IMR-90 (cell line): Measurements from ENCODE around the gene GSTM1. TPM values are rescaled to one million over a fixed set of nuclear protein-coding genes. Genes with fewer than 3 reads are reported as not detected.

Source experiments
- ATAC-seq: fragments of 200-7000 bp; cut with Tn5 transposase; 2 replicates; pipeline ENCODE4 v1.9.1; 2020; ENCODE audit warnings: low read depth, mild to moderate bottlenecking, moderate library complexity
- BruUV-seq: library from RNA; stranded (reverse); fragments of 400-500 nt; replicated peaks from 2 replicates; lab custom pipeline; 2021; lab: Mats Ljungman, UMichigan
- CTCF ChIA-PET: fragments of 300-600 bp; formaldehyde crosslinking; extraction: SDS; loops from one replicate; lab custom pipeline; 2021; ENCODE audit warnings: antibody characterized with exemption; lab: Yijun Ruan, JAX
- POLR2A ChIA-PET: fragments of 300-600 bp; sonication (Branson Sonifier 250); formaldehyde crosslinking; loops from one replicate; lab custom pipeline; 2022; ENCODE audit warnings: antibody characterized with exemption; ENCODE audit not compliant: unreplicated experiment; lab: Charles Lee
- DNase-seq: peaks from one replicate; pipeline ENCODE4 v3.0.0; 2013
- H2AFZ ChIP-seq: replicated peaks from 2 replicates; pipeline ENCODE3; 2013; ENCODE audit warnings: low read length, mild to moderate bottlenecking; ENCODE audit not compliant: poor library complexity
- H2AK5ac ChIP-seq: 2 replicates; pipeline ENCODE4 v1.6.1; 2013; ENCODE audit warnings: low read depth, low read length, inconsistent platforms
- H2AK9ac ChIP-seq: replicated peaks from 2 replicates; pipeline ENCODE3; 2013; ENCODE audit warnings: mild to moderate bottlenecking, low read depth, low read length, moderate library complexity; ENCODE audit not compliant: poor library complexity
- H2BK120ac ChIP-seq: 2 replicates; pipeline ENCODE4 v1.6.1; 2013; ENCODE audit warnings: low read depth, low read length, inconsistent platforms
- H2BK15ac ChIP-seq: 3 replicates; pipeline ENCODE4 v1.6.1; 2013; ENCODE audit warnings: low read depth, low read length, inconsistent platforms
- H2BK20ac ChIP-seq: 2 replicates; pipeline ENCODE4 v1.6.1; 2013; ENCODE audit warnings: low read depth, mild to moderate bottlenecking, inconsistent platforms, low read length, moderate library complexity
- H2BK5ac ChIP-seq: 2 replicates; pipeline ENCODE4 v1.6.1; 2013; ENCODE audit warnings: mild to moderate bottlenecking, low read depth, low read length, inconsistent platforms; ENCODE audit not compliant: poor library complexity, severe bottlenecking
- H3K14ac ChIP-seq: replicated peaks from 2 replicates; pipeline ENCODE4 v1.6.1; 2013; ENCODE audit warnings: low read depth, low read length, inconsistent platforms
- H3K18ac ChIP-seq: 2 replicates; pipeline ENCODE4 v1.6.1; 2013; ENCODE audit warnings: low read depth, low read length, control low read depth
- H3K23ac ChIP-seq: 2 replicates; pipeline ENCODE4 v1.6.1; 2013; ENCODE audit warnings: low read depth, low read length, inconsistent platforms
- H3K27ac ChIP-seq: 2 replicates; pipeline ENCODE4 v1.5.1; 2013; ENCODE audit warnings: mild to moderate bottlenecking, control low read depth, low read length; ENCODE audit not compliant: insufficient read depth
- H3K27me3 ChIP-seq: 2 replicates; pipeline ENCODE4 v1.6.1; 2013; ENCODE audit warnings: low read length; ENCODE audit not compliant: control insufficient read depth, insufficient read depth
- H3K36me3 ChIP-seq: 2 replicates; pipeline ENCODE4 v1.6.1; 2013; ENCODE audit warnings: low read length, mixed read lengths; ENCODE audit not compliant: control insufficient read depth, insufficient read depth
- H3K4ac ChIP-seq: 2 replicates; pipeline ENCODE4 v1.6.1; 2013; ENCODE audit warnings: low read depth, low read length, inconsistent platforms
- H3K4me1 ChIP-seq: 2 replicates; pipeline ENCODE4 v1.6.1; 2013; ENCODE audit warnings: low read length, mixed read lengths; ENCODE audit not compliant: control insufficient read depth, insufficient read depth
- H3K4me2 ChIP-seq: 2 replicates; pipeline ENCODE4 v1.6.1; 2013; ENCODE audit warnings: low read depth, mild to moderate bottlenecking, control low read depth, low read length, moderate library complexity
- H3K4me3 ChIP-seq: 2 replicates; pipeline ENCODE4 v1.5.1; 2013; ENCODE audit warnings: low read depth, mild to moderate bottlenecking, control low read depth, low read length, moderate library complexity; ENCODE audit not compliant: insufficient read depth
- H3K56ac ChIP-seq: 2 replicates; pipeline ENCODE4 v1.6.1; 2013; ENCODE audit warnings: low read length, inconsistent platforms; ENCODE audit not compliant: insufficient read depth; ENCODE audit errors: extremely low read depth
- H3K79me1 ChIP-seq, 2 experiments: 2 replicates each; pipeline ENCODE4 v1.6.1; 2013; ENCODE audit warnings: low read length in 2 of 2, inconsistent platforms in 1 of 2, low read depth in 1 of 2
- H3K9ac ChIP-seq: 2 replicates; pipeline ENCODE4 v1.6.1; 2013; ENCODE audit warnings: low read depth, low read length, control low read depth
- H3K9me1 ChIP-seq: 2 replicates; pipeline ENCODE4 v1.6.1; 2013; ENCODE audit warnings: low read length, inconsistent platforms; ENCODE audit not compliant: insufficient read depth
- H3K9me3 ChIP-seq: 2 replicates; pipeline ENCODE4 v1.6.1; 2013; ENCODE audit warnings: low read length; ENCODE audit not compliant: control insufficient read depth, insufficient read depth
- H4K20me1 ChIP-seq: 2 replicates; pipeline ENCODE4 v1.6.1; 2013; ENCODE audit warnings: low read length, inconsistent platforms; ENCODE audit not compliant: insufficient read depth
- H4K5ac ChIP-seq: 2 replicates; pipeline ENCODE4 v1.6.1; 2013; ENCODE audit warnings: mild to moderate bottlenecking, low read depth, low read length, control low read depth
- H4K8ac ChIP-seq, 2 experiments: 2 replicates each; pipeline ENCODE4 v1.6.1; 2013; ENCODE audit warnings: low read depth in 2 of 2, low read length in 2 of 2, control low read depth in 1 of 2, inconsistent platforms in 1 of 2
- H4K91ac ChIP-seq: 2 replicates; pipeline ENCODE4 v1.6.1; 2013; ENCODE audit warnings: low read depth, low read length, inconsistent platforms; ENCODE audit not compliant: insufficient read depth
- CEBPB ChIP-seq: IDR thresholded peaks from 2 replicates; pipeline ENCODE4 v1.6.1; 2012; ENCODE audit warnings: low read depth, low read length, improper control_type of control experiment
- MAZ ChIP-seq: IDR thresholded peaks from 2 replicates; pipeline ENCODE4 v1.6.1; 2012; ENCODE audit warnings: low read depth, mild to moderate bottlenecking, low read length, improper control_type of control experiment, moderate library complexity, borderline replicate concordance
- MXI1 ChIP-seq: IDR thresholded peaks from 2 replicates; pipeline ENCODE4 v1.6.1; 2012; ENCODE audit warnings: low read depth, mild to moderate bottlenecking, low read length, moderate library complexity, borderline replicate concordance
- POLR2A ChIP-seq: IDR thresholded peaks from 2 replicates; pipeline ENCODE4 v1.6.1; 2012; ENCODE audit warnings: mild to moderate bottlenecking, low read depth, low read length
- WGBS, 2 experiments: methylation state at CpG; one replicate each; pipeline versions ENCODE4 v1.1.5 to v1.1.7; 2013; ENCODE audit warnings: missing lambda C conversion rate in 2 of 2; ENCODE audit not compliant: insufficient read length in 1 of 2; ENCODE audit errors: extremely low coverage in 2 of 2; 5-methylcytosine and 5-hydroxymethylcytosine counted together
- dilution Hi-C: fragments of 300-500 bp; cut with HindIII; formaldehyde crosslinking; loops from one replicate; pipeline ENCODE4 v1.14.3; 2018; ENCODE audit warnings: low sequenced_read_pairs; ENCODE audit not compliant: unreplicated experiment
- in situ Hi-C: fragments of 300-500 bp; cut with MboI; formaldehyde crosslinking; loops from 3 replicates; pipeline ENCODE4 v1.14.3; 2019; ENCODE audit warnings: low sequenced_read_pairs, inconsistent platforms, mixed read lengths
- intact Hi-C: fragments of 100-400 bp; cut with micrococcal nuclease; formaldehyde crosslinking; loops from 2 replicates; pipeline ENCODE4 v1.10.0; 2022
- polyA plus RNA-seq, 3 experiments: library from polyadenylated mRNA; depleted of rRNA; stranded (reverse); fragments of >200 nt; gene quantifications; 2 replicates each; pipeline ENCODE4 v1.2.3, GENCODE V29; 2012; ENCODE audit warnings: low replicate concordance in 1 of 3
- total RNA-seq: library from RNA; depleted of rRNA; stranded (reverse); fragments of >200 nt; gene quantifications from 2 replicates; pipeline ENCODE4 v1.2.3, GENCODE V29; 2012

Gene GSTM1
- total and polyA plus RNA-seq, 2 of the 4 experiments (the other 2 are of a cell fraction) = not detected

DNA sequence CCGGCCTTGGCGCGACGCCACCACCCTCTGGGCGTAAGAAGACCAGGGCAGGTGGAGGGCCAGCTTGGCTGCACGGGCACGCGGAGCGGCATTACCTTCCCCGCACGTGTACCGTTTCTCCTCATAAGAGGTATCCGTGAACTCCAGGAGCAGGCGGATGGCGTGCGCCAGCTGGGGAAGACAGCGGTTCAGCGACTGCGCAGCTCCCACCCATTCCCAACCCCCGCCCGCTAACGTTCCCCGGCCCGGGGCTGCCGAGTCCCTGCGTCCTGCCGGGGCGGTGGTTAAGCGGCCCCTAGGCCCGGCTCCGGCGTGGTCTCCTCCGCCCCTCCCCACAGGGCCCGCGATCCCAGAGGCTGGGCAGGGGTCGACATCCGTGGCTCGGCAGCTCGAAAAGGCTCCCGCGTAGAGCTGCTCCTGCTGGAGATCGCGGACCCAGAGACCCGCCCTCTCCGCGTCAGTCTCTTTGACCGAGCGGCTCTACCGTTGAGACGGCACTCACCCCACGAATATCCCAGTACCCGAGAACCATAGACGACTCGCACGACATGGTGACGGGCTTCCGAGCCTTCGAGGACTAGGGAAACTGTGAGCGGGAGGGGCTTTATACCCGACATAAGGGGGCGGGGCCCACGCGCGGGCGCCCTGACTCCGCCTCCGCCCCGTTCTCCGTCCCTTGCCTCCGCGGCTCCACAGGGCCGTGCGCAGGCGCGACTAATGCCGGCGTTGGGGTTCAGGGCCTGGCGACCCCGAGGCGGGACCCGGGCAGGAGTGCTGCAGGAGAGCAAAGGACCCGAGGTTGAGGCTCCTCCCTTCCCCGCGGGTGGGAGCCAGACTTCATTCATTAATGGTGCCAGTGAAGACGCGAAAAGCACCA is 52.4 kb downstream of the GSTM1 start:
- peak overlapping the region; percentile 59 for H3K4me3 ChIP-seq
- H3K4me2 ChIP-seq = peak overlapping the region; percentile 93
- H2AK9ac ChIP-seq = peak overlapping the region; percentile 83
- peak overlapping the region; percentile 35 for H4K5ac ChIP-seq
- peak overlapping the region; percentile 58; the same call in 1 of the 2 replicates for H2BK20ac ChIP-seq
- peaks cover 8% of the 10 kb centered on the region for H3K9me1 ChIP-seq
- in situ Hi-C loops = no loop called here
- H3K4ac ChIP-seq = peak overlapping the region; percentile 85
- DNase-seq (peak; percentile 55), ATAC-seq (peak; percentile 99)
- 0 out of 2 replicates have a peak, but pooled peaks have one; percentile 45 for TF ChIP-seq MXI1
- no peak for TF ChIP-seq CEBPB
- TF ChIP-seq MAZ = peak; percentile 95
- peak; percentile 90 for TF ChIP-seq POLR2A
- H4K20me1 ChIP-seq = no peaks in the 10 kb centered on the region
- peak overlapping the region; percentile 75; the same call in 1 of the 2 replicates for H2AK5ac ChIP-seq
- peak overlapping the region; percentile 70; the same call in 1 of the 3 replicates for H2BK15ac ChIP-seq
- peak overlapping the region; percentile 25 for H3K18ac ChIP-seq
- H3K36me3 ChIP-seq = peaks cover 12% of the 10 kb centered on the region
- ChIA-PET POLR2A (interaction anchor here (0.6 kb wide), 1 partner anchor 191 kb away, joined by 7 read pairs; the partner anchor contains the start of gene GNAI3), CTCF (no interaction called here)
- peak overlapping the region; percentile 99 for H2AFZ ChIP-seq
- WGBS, 2 experiments = 3% methylated on average over 53 of the region's 86 CpGs; no CpG with 5 or more reads in 1 of the 2 experiments
- dilution Hi-C loops = no loop called here
- peaks cover 8% of the 10 kb centered on the region for H3K27me3 ChIP-seq
- no TSS peak for BruUV-seq
- peak overlapping the region; percentile 53 for H2BK120ac ChIP-seq
- H2BK5ac ChIP-seq = peak overlapping the region; percentile 29
- peak overlapping the region; percentile 73 for H3K14ac ChIP-seq
- peak overlapping the region; percentile 52 for H3K9ac ChIP-seq
- peak overlapping the region; percentile 63; the same call in 1 of the 2 replicates for H4K91ac ChIP-seq
- H3K56ac ChIP-seq = peak overlapping the region; percentile 34; the same call in 1 of the 2 replicates
- H3K79me1 ChIP-seq = peaks cover 0 to 10% of the 10 kb centered on the region in 2 experiments; a peak in 3 of 4 replicates
- H4K8ac ChIP-seq = peak overlapping the region; percentile 22 to 79; a peak in 3 of 4 replicates
- no peaks in the 10 kb centered on the region for H3K9me3 ChIP-seq
- H3K27ac ChIP-seq = peak overlapping the region; percentile 38
- intact Hi-C loops = no loop called here
- peak overlapping the region; percentile 77 for H3K23ac ChIP-seq
- no peaks in the 10 kb centered on the region for H3K4me1 ChIP-seq
